ENCODE results near the gene BBOF1. TPM values are rescaled to one million over a fixed set of nuclear protein-coding genes. Genes with fewer than 3 reads are reported as not detected.

BBOF1 gene
- total and polyA plus RNA-seq, 9 of the 15 experiments (the other 6 are each of a cell fraction or from before 2014, with no cell fraction given): 1.3 to 4.9 (median 4.2) TPM

DNA sequence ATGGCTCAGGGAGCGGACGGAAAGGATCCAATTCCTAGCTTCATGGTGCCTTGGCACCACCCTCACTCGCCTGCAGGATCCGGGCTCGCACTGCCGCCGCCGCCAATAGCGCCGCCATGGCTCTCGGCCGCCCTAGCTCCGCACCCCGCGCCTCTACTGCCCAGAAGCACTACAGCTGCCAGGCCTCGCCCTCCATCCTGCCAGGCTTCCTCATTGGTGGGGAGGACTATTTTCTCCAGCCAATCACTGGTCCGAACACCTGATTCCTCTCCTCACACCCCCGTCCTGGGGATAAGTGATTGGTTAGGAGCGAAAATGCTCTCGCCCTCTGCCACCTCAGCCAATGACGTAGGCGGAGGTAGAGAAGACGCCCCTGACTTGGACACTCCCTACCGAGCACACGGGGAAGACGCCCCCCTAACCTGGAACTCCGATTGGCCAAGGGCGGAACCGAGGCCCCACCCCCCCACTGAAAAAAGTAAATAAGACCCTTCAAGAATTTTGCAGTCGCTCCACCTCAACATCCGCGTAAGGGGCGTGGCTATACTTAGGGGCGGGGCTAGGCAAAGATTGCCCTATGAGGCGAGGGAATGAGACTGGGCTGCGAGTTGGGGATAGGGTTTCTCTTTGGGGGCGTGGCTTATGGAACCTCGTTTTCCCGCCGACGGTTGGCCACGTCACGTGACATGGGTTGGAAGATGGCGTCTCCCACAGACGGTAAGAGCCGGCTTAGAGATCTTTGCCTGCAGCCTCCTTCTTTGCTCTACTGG, 65.3 kb downstream of the BBOF1 start, which contains the start of the genes ALDH6A1 and LIN52 (continued):
- TF ChIP-seq, protein P1, sequence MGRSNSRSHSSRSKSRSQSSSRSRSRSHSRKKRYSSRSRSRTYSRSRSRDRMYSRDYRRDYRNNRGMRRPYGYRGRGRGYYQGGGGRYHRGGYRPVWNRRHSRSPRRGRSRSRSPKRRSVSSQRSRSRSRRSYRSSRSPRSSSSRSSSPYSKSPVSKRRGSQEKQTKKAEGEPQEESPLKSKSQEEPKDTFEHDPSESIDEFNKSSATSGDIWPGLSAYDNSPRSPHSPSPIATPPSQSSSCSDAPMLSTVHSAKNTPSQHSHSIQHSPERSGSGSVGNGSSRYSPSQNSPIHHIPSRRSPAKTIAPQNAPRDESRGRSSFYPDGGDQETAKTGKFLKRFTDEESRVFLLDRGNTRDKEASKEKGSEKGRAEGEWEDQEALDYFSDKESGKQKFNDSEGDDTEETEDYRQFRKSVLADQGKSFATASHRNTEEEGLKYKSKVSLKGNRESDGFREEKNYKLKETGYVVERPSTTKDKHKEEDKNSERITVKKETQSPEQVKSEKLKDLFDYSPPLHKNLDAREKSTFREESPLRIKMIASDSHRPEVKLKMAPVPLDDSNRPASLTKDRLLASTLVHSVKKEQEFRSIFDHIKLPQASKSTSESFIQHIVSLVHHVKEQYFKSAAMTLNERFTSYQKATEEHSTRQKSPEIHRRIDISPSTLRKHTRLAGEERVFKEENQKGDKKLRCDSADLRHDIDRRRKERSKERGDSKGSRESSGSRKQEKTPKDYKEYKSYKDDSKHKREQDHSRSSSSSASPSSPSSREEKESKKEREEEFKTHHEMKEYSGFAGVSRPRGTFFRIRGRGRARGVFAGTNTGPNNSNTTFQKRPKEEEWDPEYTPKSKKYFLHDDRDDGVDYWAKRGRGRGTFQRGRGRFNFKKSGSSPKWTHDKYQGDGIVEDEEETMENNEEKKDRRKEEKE (IDR thresholded peaks at IDR 0.05; ENCODE audit: borderline replicate concordance in 1 of 2, control insufficient read depth in 1 of 2, low read depth in 2 of 2, low read length in 1 of 2): no peak
- peak; percentile 72 for TF ChIP-seq NFYB (IDR thresholded peaks at IDR 0.05; ENCODE audit: extremely low read depth, insufficient read length)
- TF ChIP-seq CHD1 (IDR thresholded peaks at IDR 0.05; ENCODE audit: low read length): no peak
- peak in 1 of 2 experiments; percentile 64; a peak in 1 of 4 replicates for TF ChIP-seq HDAC1 (IDR thresholded peaks at IDR 0.05)
- no peak for TF ChIP-seq L3MBTL2 (IDR thresholded peaks at IDR 0.05)
- TF ChIP-seq NELFE (IDR thresholded peaks at IDR 0.05; ENCODE audit: insufficient read depth, insufficient read length): no peak
- TF ChIP-seq PURB (CRISPR knock-in tag; IDR thresholded peaks at IDR 0.05; ENCODE audit: low read depth): no peak
- TF ChIP-seq ZNF780A (CRISPR knock-in tag; IDR thresholded peaks at IDR 0.05): no peak
- peak; percentile 69 for TF ChIP-seq CREB3L1 (IDR thresholded peaks at IDR 0.05; ENCODE audit: borderline replicate concordance, low read depth)
- TF ChIP-seq BCOR (IDR thresholded peaks at IDR 0.05): no peak
- peak; percentile 37 for TF ChIP-seq MEIS2 (IDR thresholded peaks at IDR 0.05; ENCODE audit: partially characterized antibody)
- TF ChIP-seq NFIC (IDR thresholded peaks at IDR 0.05): no peak
- no peak for TF ChIP-seq ZNF449 (CRISPR knock-in tag; IDR thresholded peaks at IDR 0.05)
- no peak for TF ChIP-seq RUNX1 (IDR thresholded peaks at IDR 0.05; ENCODE audit: low read depth)
- TF ChIP-seq ZNF316 (IDR thresholded peaks at IDR 0.05): no peak
- no peak; the same call in 1 of the 2 replicates for TF ChIP-seq DPF2 (IDR thresholded peaks at IDR 0.05)
- peak; percentile 53 for TF ChIP-seq HMGN3 (IDR thresholded peaks at IDR 0.05; ENCODE audit: borderline replicate concordance, extremely low read depth, insufficient read length, low read depth, low read length)
- no peak for TF ChIP-seq SOX6 (IDR thresholded peaks at IDR 0.05)
- no peak for TF ChIP-seq NR2F6 (CRISPR knock-in tag; IDR thresholded peaks at IDR 0.05)
- TF ChIP-seq ZNF76 (CRISPR knock-in tag; IDR thresholded peaks at IDR 0.05; ENCODE audit: borderline replicate concordance): no peak
- TF ChIP-seq HIVEP1 (CRISPR knock-in tag; IDR thresholded peaks at IDR 0.05): no peak
- peak in 1 of 2 experiments; percentile 37; a peak in 1 of 4 replicates for TF ChIP-seq MAZ (CRISPR knock-in tag; conservative IDR thresholded peaks at IDR 0.05 in 1 of 2, IDR thresholded peaks at IDR 0.05 in 1 of 2)

Measured in K562 (cell line).